SKM-1 (cell line): ENCODE results near the gene PLP1.

Source experiments
- DNase-seq: peaks from one replicate; lab custom pipeline; 2025; ENCODE audit not compliant: unreplicated experiment; lab: John Stamatoyannopoulos, UW

PLP1 gene

GRCh38 chrX:103823591-103823990 is 47.0 kb downstream of the PLP1 start:
- DNase-seq = no peak

- DNase-seq = no peak
These were observed 49.2 kb downstream of the PLP1 start for GRCh38 chrX:103825881-103826280.

GRCh38 chrX:103828529-103828928 is 51.9 kb downstream of the PLP1 start:
- DNase-seq = no peak

GRCh38 chrX:103830848-103831247 is 54.2 kb downstream of the PLP1 start:
- DNase-seq = no peak

GRCh38 chrX:103831342-103831802 is 54.7 kb downstream of the PLP1 start:
- peak; percentile 2 for DNase-seq

GRCh38 chrX:103831803-103832544 is 55.3 kb downstream of the PLP1 start, which contains the start of gene RAB9B:
RAB9B (minus strand) TSS chrX:103832257; CDS start chrX:103825784, 6,473 bp downstream.
- DNase-seq = no peak

- no peak for DNase-seq
These were observed 62.8 kb downstream of the PLP1 start for GRCh38 chrX:103839404-103839803.
